Spleen (tissue), 11 donors: ENCODE measurements around the gene GARRE1. TPM values are rescaled to one million over a fixed set of nuclear protein-coding genes. Genes with fewer than 3 reads are reported as not detected.
A peak's percentile ranks its signal among the peaks of the same experiment; 100 is the strongest.
"Not testable (repeated sequence)": the region's sequence is repeated elsewhere in the genome, so short reads cannot be mapped to it uniquely, and the experiment has no call there.

Source experiments
- DNase-seq: peaks from one replicate; pipeline ENCODE4 v3.0.0-alpha.2; 2020
- H3K27ac ChIP-seq, 8 donors: fragments of 200-600 bp; sonication (generic) in 7 of 8; 1 replicate in 4 of 8; 2 replicates in 4 of 8; pipeline versions ENCODE4 v1.5.0 to v1.8.0; 2016 to 2021; ENCODE audit warnings: inconsistent platforms in 4 of 8, mild to moderate bottlenecking in 4 of 8, moderate library complexity in 1 of 8
- H3K27me3 ChIP-seq, 7 donors: fragments of 200-600 bp; sonication (generic) in 6 of 7; replicated peaks in 1 of 7; 1 replicate in 4 of 7; 2 replicates in 3 of 7; pipeline versions ENCODE4 v1.5.0 to v1.8.0; 2016 to 2021; ENCODE audit warnings: inconsistent platforms in 3 of 7, mild to moderate bottlenecking in 1 of 7
- H3K36me3 ChIP-seq, 6 donors: fragments of 200-600 bp; sonication (generic) in 5 of 6; 1 replicate in 4 of 6; 2 replicates in 2 of 6; pipeline versions ENCODE4 v1.5.0 to v1.8.0; 2016 to 2021; ENCODE audit warnings: inconsistent platforms in 2 of 6
- H3K4me1 ChIP-seq, 6 donors: fragments of 200-600 bp; sonication (generic) in 5 of 6; 1 replicate in 3 of 6; 2 replicates in 3 of 6; pipeline versions ENCODE4 v1.5.0 to v1.8.0; 2016 to 2021; ENCODE audit warnings: inconsistent platforms in 3 of 6
- H3K4me3 ChIP-seq, 8 donors: fragments of 200-600 bp; sonication (generic) in 7 of 8; 1 replicate in 4 of 8; 2 replicates in 4 of 8; pipeline versions ENCODE4 v1.5.0 to v1.8.0; 2016 to 2021; ENCODE audit warnings: inconsistent platforms in 4 of 8, mild to moderate bottlenecking in 4 of 8, moderate library complexity in 2 of 8
- H3K9me3 ChIP-seq, 8 donors: fragments of 200-600 bp; sonication (generic) in 7 of 8; 1 replicate in 4 of 8; 2 replicates in 4 of 8; pipeline versions ENCODE4 v1.5.0 to v1.8.0; 2016 to 2021; ENCODE audit warnings: inconsistent platforms in 4 of 8
- CTCF ChIP-seq, 11 experiments: fragments of 200-600 bp in 7 of 11; fragments of 450-650 bp in 4 of 11; sonication (generic) in 4 of 11; IDR thresholded peaks in 8 of 11; conservative IDR thresholded peaks in 3 of 11; 1 replicate in 7 of 11; 2 replicates in 4 of 11; pipeline versions ENCODE4 v1.4.0 to v1.8.0; 2016 to 2021; ENCODE audit warnings: antibody characterized with exemption in 11 of 11, inconsistent platforms in 4 of 11, mild to moderate bottlenecking in 1 of 11
- POLR2A ChIP-seq, 3 donors: fragments of 450-650 bp; IDR thresholded peaks; one replicate each; pipeline ENCODE4 v1.5.1; 2017; ENCODE audit warnings: antibody characterized with exemption in 3 of 3, mild to moderate bottlenecking in 1 of 3
- POLR2AphosphoS5 ChIP-seq, 3 donors: sonication (generic); formaldehyde crosslinking; IDR thresholded peaks; one replicate each; pipeline ENCODE4 v1.5.1; 2017; ENCODE audit warnings: antibody characterized with exemption in 3 of 3
- WGBS, 5 donors: extraction: QIAGEN DNeasy Blood & Tissue Kit in 3 of 5; methylation state at CpG; one replicate each; pipeline versions ENCODE4 v1.1.5 to v1.1.7; 2013 to 2018; 5-methylcytosine and 5-hydroxymethylcytosine counted together
- intact Hi-C: fragments of 100-400 bp; cut with DNase I; formaldehyde crosslinking; loops from one replicate; pipeline ENCODE4 v1.15.0; 2023; ENCODE audit warnings: low total_unique reads
- polyA plus RNA-seq, 3 donors: library from polyadenylated mRNA; stranded (reverse); fragments of 200-250 nt; gene quantifications; one replicate each; pipeline ENCODE4 v1.2.1, GENCODE V29; 2013
- total RNA-seq, 7 donors: library from RNA; depleted of rRNA in 3 of 7; stranded (reverse); fragments of >200 nt in 3 of 7; fragmentation: NEBNext Ultra II Directional in 4 of 7; extraction: Animal tissue kit (Norgen Biotek cat#: 25700) in 4 of 7; gene quantifications; one replicate each; pipeline versions ENCODE4 v1.1.0 to v1.2.1, GENCODE V29; 2016 to 2021
- donor health status: healthy with polysubstance abuse.
- donor health status: DM: no; HTN: no; CAD: no; lungs with moderate emphysema.
- donor health status: DM: no; HTN: no; CAD: no.
- donor health status: Bipolar disorder and iron deficiency.
- donor health status: healthy.
- donor health status: DM: no; HTN: no; CAD: no.
- donor health status: DM: yes; HTN: yes; CAD: no.

Gene GARRE1
- total and polyA plus RNA-seq, 10 donors = 6.2 to 70.6 (median 43.4) TPM

DNA sequence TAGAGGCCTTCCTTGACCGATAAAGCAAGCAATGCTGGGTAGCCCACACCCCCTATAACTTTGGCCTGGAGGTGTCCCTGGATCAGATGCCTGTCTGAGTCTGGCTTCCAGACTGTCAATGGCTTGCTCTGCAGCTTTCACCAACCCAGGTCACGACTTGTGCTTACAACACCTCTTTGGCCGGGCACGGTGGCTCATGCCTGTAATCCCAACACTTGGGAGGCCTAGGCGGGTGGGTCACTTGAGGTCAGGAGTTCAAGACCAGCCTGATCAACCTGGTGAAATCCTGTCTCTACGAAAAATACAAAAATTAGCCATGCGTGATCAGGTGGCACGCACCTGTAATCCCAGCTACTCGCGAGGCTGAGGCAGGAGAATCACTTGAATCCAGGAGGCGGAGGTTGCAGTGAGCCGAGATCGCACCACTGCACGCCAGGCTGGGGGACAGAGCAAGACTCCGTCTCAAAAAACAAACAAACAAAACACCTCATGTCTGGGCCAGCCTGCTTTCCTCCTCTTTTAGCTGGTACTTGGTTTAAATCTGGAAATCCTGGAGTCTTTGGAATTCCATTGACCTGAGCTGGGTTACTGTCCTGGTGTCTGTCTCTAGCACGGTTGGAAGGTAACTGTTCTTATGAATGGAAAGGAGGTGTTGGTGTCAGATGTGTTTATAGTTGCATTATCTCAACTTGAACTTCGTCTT, 10.3 kb upstream of the GARRE1 start:
- TF ChIP-seq CTCF (IDR thresholded peaks at IDR 0.05 in 8 of 11, conservative IDR thresholded peaks at IDR 0.05 in 3 of 11) (no peak), POLR2A (IDR thresholded peaks at IDR 0.05) (no peak), POLR2AphosphoS5 (IDR thresholded peaks at IDR 0.05) (no peak)
- WGBS, 5 donors = 88 to 95% (median 92%) methylated on average over 16 to 17 of the region's 17 CpGs
- Histone ChIP-seq H3K36me3 (no peaks in the 10 kb centered on the region), H3K4me3 (no peak overlapping the region), H3K9me3 (no peaks in the 10 kb centered on the region), H3K4me1 (no peaks in the 10 kb centered on the region), H3K27me3 (no peaks in the 10 kb centered on the region), H3K27ac (no peak overlapping the region)
- DNase-seq = no peak
- intact Hi-C loops = no loop called here

- intact Hi-C loops = no loop called here
- WGBS, 5 donors = 88 to 92% (median 90%) methylated on average over 13 of the region's 13 CpGs
- no peak for DNase-seq
- Histone ChIP-seq H3K36me3 (no peaks in the 10 kb centered on the region), H3K9me3 (no peaks in the 10 kb centered on the region), H3K4me1 (no peaks in the 10 kb centered on the region), H3K27ac (no peak overlapping the region), H3K4me3 (no peak overlapping the region), H3K27me3 (no peaks in the 10 kb centered on the region)
- TF ChIP-seq POLR2AphosphoS5 (IDR thresholded peaks at IDR 0.05) (no peak), CTCF (IDR thresholded peaks at IDR 0.05 in 8 of 11, conservative IDR thresholded peaks at IDR 0.05 in 3 of 11) (no peak), POLR2A (IDR thresholded peaks at IDR 0.05) (no peak)
Measured at GRCh38 chr19:34244611-34245299, 9.6 kb upstream of the GARRE1 start.

DNA sequence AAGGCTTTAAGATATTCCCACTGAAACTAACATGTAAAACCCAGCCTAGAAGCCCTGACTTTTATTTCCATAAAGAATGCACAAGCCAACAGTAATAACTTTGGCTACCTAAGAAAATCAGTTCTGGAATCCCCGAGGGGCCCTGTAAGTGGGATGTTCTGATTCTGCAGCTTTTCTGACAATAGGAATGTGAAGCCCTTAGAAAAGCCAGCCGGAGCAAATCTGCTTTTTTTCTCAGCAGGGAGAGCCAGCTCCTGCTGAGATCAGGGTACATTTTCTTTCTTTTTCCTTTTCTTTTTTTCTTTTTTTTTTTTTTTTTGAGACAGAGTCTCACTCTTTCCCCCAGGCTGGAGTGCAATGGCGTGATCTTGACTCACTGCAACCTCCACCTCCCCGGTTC, 8.0 kb upstream of the GARRE1 start:
- DNase-seq = no peak
- H3K27ac ChIP-seq = no peak overlapping the region
- H3K4me3 ChIP-seq = no peak overlapping the region
- H3K4me1 ChIP-seq = no peaks in the 10 kb centered on the region
- intact Hi-C loops = no loop called here
- TF ChIP-seq CTCF (IDR thresholded peaks at IDR 0.05 in 8 of 11, conservative IDR thresholded peaks at IDR 0.05 in 3 of 11) (no peak), POLR2AphosphoS5 (IDR thresholded peaks at IDR 0.05) (no peak), POLR2A (IDR thresholded peaks at IDR 0.05) (no peak)
- no peaks in the 10 kb centered on the region for H3K27me3 ChIP-seq
- 78 to 89% (median 80%) methylated on average over 4 of the region's 4 CpGs for WGBS, 5 donors
- no peaks in the 10 kb centered on the region for H3K9me3 ChIP-seq
- no peaks in the 10 kb centered on the region for H3K36me3 ChIP-seq

DNA sequence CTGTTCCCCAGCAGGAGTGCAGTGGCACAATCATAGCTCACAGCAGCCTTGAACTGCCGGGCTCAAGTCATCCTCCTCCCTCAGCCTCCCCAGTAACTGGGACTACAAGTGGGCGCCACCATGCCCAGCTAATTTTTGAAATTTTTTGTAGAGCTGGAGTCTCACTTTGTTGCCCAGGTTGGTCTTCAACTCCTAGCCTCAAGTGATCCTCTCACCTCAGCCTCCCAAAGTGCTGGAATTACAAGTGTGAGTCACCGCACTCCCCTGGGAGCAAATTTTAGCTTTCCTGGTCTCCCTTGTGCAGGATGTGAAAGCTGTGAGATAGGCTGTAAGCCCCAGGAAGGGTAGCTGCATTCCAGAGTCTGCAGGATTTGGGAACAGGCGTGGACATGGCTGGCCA, 5.4 kb upstream of the GARRE1 start:
- H3K4me3 ChIP-seq = no peak overlapping the region
- no peaks in the 10 kb centered on the region for H3K36me3 ChIP-seq
- H3K4me1 ChIP-seq = peaks cover 0 to 10% (median 6%) of the 10 kb centered on the region in 6 donors
- no peaks in the 10 kb centered on the region for H3K27me3 ChIP-seq
- H3K27ac ChIP-seq = no peak overlapping the region
- WGBS, 5 donors = 85 to 96% (median 86%) methylated on average over 4 of the region's 4 CpGs
- intact Hi-C loops = no loop called here
- no peak for DNase-seq
- no peak for TF ChIP-seq CTCF (IDR thresholded peaks at IDR 0.05 in 8 of 11, conservative IDR thresholded peaks at IDR 0.05 in 3 of 11)
- TF ChIP-seq POLR2A (IDR thresholded peaks at IDR 0.05) = no peak
- TF ChIP-seq POLR2AphosphoS5 (IDR thresholded peaks at IDR 0.05) = no peak
- H3K9me3 ChIP-seq = no peaks in the 10 kb centered on the region

GRCh38 chr19:34253167-34253566, 1.2 kb upstream of the GARRE1 start:
- H3K27me3 ChIP-seq, H3K9me3 ChIP-seq, intact Hi-C loops, DNase-seq, H3K36me3 ChIP-seq, H3K27ac ChIP-seq: not testable (repeated sequence)
- peaks cover 13 to 46% (median 30%) of the 10 kb centered on the region in 6 donors for H3K4me1 ChIP-seq
- peak overlapping the region in 1 of 8 donors; percentile 81 for H3K4me3 ChIP-seq
- 90 to 93% (median 91%) methylated on average over 14 of the region's 14 CpGs for WGBS, 5 donors

GRCh38 chr19:34253681-34254045, 691 bp upstream of the GARRE1 start:
- H3K4me3 ChIP-seq = peak overlapping the region; percentile 67 to 93 (median 77)
- 54 to 66% (median 61%) methylated on average over 17 of the region's 17 CpGs for WGBS, 5 donors
- H3K4me1 ChIP-seq = peaks cover 13 to 49% (median 30%) of the 10 kb centered on the region in 6 donors
- H3K36me3 ChIP-seq, intact Hi-C loops, H3K27me3 ChIP-seq, DNase-seq, H3K9me3 ChIP-seq: not testable (repeated sequence)
- peak overlapping the region; percentile 89 to 99 (median 96) for H3K27ac ChIP-seq
